Myometrial cell (primary cell): ENCODE data around the gene SLC37A2. TPM values are rescaled to one million over a fixed set of nuclear protein-coding genes. Genes with fewer than 3 reads are reported as not detected.

Experiments
- total RNA-seq: library from RNA; depleted of rRNA; stranded (reverse); fragments of >200 nt; gene quantifications from 2 replicates; pipeline ENCODE4 v1.2.3, GENCODE V29; 2015

Gene SLC37A2
- total RNA-seq = 5.2 and 5.5 TPM in 2 replicates

GRCh38 chr11:125062931-125063428, at the start of gene SLC37A2:
SLC37A2 (plus strand) TSS chr11:125063305; CDS start chr11:125063368, 63 bp downstream.

GRCh38 chr11:125111343-125112207, 48.5 kb downstream of the SLC37A2 start, which contains the start of gene TMEM218:
TMEM218 (minus strand) TSS chr11:125111626; CDS start chr11:125102241, 9,385 bp downstream.

Other genes starting within 250 kb of the SLC37A2 start
- gene ROBO3, start 197.9 kb upstream of the SLC37A2 start, total RNA-seq = 7.4 and 23.6 TPM in 2 replicates
- 5.5 and 8.6 TPM in 2 replicates for gene ROBO4, start 165.4 kb upstream of the SLC37A2 start, total RNA-seq
- gene HEPN1, start 144.1 kb upstream of the SLC37A2 start, total RNA-seq = not detected in 2 replicates
- 0.29 and 0.35 TPM in 2 replicates for gene HEPACAM, start 127.3 kb upstream of the SLC37A2 start, total RNA-seq
- gene CCDC15, start 109.1 kb upstream of the SLC37A2 start, total RNA-seq = 1.7 and 8.0 TPM in 2 replicates
- gene TMEM218, start 48.3 kb downstream of the SLC37A2 start, total RNA-seq = 32.3 and 43.1 TPM in 2 replicates
- gene PKNOX2, start 101.4 kb downstream of the SLC37A2 start, total RNA-seq = under 0.01 TPM in 1 of 2 replicates, not detected in the other